ENCODE results near the gene DBT.
"Not testable (repeated sequence)": the region's sequence is repeated elsewhere in the genome, so short reads cannot be mapped to it uniquely, and the experiment has no call there.

The DBT gene

DNA sequence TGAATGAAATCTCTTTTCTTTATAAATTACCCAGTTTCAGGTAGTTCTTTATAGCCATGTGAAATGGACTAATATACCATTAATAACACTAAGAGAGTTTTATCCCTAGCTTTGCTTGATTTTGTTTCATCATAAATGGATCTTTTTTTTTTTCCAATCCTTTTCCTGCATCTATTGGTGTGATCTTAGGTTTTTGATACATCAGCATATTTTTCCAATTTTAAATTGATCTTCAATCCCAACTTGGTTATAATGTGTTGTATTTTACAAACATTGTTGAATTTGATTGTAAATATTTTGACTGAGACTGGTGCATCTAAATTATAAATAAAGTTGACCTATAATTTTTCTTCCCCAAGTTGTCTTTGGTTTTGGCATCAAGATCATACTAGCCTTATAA, 12.1 kb upstream of the DBT start:
- Histone ChIP-seq H3K36me3 (replicated peaks) (no peaks in the 10 kb centered on the region), H3K4me3 (ENCODE audit: low read depth, low read length) (no peak overlapping the region), H3K27ac (no peak overlapping the region), H3K27me3 (replicated peaks) (no peaks in the 10 kb centered on the region)
- in situ Hi-C loops (cut with HindIII; ENCODE audit: low pct_ligation_motif_present, low sequenced_read_pairs), result no loop called here
- no peak for DNase-seq
- TF ChIP-seq, protein P1, sequence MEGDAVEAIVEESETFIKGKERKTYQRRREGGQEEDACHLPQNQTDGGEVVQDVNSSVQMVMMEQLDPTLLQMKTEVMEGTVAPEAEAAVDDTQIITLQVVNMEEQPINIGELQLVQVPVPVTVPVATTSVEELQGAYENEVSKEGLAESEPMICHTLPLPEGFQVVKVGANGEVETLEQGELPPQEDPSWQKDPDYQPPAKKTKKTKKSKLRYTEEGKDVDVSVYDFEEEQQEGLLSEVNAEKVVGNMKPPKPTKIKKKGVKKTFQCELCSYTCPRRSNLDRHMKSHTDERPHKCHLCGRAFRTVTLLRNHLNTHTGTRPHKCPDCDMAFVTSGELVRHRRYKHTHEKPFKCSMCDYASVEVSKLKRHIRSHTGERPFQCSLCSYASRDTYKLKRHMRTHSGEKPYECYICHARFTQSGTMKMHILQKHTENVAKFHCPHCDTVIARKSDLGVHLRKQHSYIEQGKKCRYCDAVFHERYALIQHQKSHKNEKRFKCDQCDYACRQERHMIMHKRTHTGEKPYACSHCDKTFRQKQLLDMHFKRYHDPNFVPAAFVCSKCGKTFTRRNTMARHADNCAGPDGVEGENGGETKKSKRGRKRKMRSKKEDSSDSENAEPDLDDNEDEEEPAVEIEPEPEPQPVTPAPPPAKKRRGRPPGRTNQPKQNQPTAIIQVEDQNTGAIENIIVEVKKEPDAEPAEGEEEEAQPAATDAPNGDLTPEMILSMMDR (IDR thresholded peaks at IDR 0.05; ENCODE audit: low read depth, low read length, missing control alignments), result no peak

DNA sequence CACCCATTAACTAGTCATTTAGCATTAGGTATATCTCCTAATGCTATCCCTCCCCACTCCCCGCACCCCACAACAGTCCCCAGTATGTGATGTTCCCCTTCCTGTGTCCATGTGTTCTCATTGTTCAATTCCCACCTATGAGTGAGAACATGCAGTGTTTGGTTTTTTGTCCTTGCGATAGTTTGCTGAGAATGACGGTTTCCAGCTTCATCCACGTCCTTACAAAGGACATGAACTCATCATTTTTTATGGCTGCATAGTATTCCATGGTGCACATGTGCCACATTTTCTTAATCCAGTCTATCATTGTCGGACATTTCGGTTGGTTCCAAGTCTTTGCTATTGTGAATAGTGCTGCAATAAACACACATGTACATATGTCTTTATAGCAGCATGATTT, 8.8 kb upstream of the DBT start:
- H3K4me3 ChIP-seq (ENCODE audit: low read depth, low read length); DNase-seq; in situ Hi-C loops (cut with HindIII; ENCODE audit: low pct_ligation_motif_present, low sequenced_read_pairs); H3K36me3 ChIP-seq (replicated peaks); H3K27ac ChIP-seq; H3K27me3 ChIP-seq (replicated peaks): not testable (repeated sequence)

DNA sequence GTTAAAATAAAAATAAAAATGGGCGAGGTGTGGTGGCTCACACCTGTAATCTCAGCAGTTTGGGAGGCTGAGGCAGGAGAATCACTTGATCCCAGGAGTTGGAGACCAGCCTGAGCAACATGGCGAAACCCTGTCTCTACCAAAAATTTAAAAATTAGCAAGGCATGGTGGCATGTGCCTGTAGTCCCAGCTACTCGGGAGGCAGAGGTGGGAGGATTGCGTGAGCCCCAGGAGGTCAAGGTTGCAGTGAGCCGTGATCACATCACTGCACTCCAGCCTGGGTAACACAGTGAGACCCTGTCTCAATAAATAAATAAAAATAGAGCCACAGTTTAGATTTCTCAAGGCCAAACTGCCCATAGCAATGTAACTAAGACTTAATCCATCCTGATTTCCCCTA, 6.6 kb upstream of the DBT start:
- in situ Hi-C loops (cut with HindIII; ENCODE audit: low pct_ligation_motif_present, low sequenced_read_pairs); DNase-seq; H3K27ac ChIP-seq; H3K36me3 ChIP-seq (replicated peaks); H3K27me3 ChIP-seq (replicated peaks); H3K4me3 ChIP-seq (ENCODE audit: low read depth, low read length): not testable (repeated sequence)

DNA sequence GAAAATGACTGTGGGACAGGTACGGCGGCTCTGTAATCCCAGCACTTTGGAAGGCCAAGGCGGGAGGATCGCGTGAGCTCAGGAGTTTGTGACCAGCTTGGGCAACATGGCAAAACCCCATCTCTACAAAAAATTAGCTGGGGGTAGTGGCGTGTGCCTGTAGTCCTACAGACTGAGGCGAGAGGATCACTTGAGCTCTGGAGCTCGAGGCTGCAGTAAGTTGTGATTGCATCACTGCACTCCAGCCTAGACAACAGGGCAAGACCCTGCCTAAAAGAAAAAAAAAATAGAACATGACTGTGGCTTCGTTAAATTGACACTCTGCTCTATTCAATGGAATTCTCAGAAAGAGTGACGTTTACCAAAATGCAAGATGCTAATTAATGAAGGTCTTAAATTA, 3.9 kb upstream of the DBT start:
- in situ Hi-C loops (cut with HindIII; ENCODE audit: low pct_ligation_motif_present, low sequenced_read_pairs), result no loop called here
- no peaks in the 10 kb centered on the region for H3K27me3 ChIP-seq (replicated peaks)
- no peak overlapping the region for H3K27ac ChIP-seq
- H3K36me3 ChIP-seq (replicated peaks), result no peaks in the 10 kb centered on the region
- H3K4me3 ChIP-seq (ENCODE audit: low read depth, low read length), result no peak overlapping the region
- TF ChIP-seq, protein P1 (IDR thresholded peaks at IDR 0.05; ENCODE audit: low read depth, low read length, missing control alignments), result no peak
- no peak for DNase-seq

DNA sequence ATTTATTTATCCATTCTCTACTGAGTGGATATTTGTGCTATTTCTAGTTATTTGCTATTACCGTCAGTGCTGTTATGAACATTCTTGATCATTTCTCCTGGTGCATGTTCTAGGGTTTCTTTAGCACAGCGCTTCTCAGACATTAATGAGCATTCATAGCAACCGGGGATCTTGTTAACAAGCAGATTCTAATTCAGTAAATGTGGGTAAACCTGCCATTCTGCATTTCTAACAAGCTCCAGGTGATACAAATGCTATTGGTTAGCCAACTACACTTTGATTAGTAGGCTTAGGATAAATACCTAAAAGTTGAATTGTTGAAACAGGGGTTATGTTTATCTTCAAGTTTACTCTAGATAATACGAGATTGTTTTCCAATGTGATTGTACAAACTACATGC, 3.3 kb upstream of the DBT start:
- Histone ChIP-seq H3K4me3 (ENCODE audit: low read depth, low read length) (no peak overlapping the region), H3K36me3 (replicated peaks) (no peaks in the 10 kb centered on the region), H3K27me3 (replicated peaks) (no peaks in the 10 kb centered on the region), H3K27ac (no peak overlapping the region)
- in situ Hi-C loops (cut with HindIII; ENCODE audit: low pct_ligation_motif_present, low sequenced_read_pairs), result no loop called here
- DNase-seq, result no peak
- TF ChIP-seq, protein P1 (IDR thresholded peaks at IDR 0.05; ENCODE audit: low read depth, low read length, missing control alignments), result no peak

DNA sequence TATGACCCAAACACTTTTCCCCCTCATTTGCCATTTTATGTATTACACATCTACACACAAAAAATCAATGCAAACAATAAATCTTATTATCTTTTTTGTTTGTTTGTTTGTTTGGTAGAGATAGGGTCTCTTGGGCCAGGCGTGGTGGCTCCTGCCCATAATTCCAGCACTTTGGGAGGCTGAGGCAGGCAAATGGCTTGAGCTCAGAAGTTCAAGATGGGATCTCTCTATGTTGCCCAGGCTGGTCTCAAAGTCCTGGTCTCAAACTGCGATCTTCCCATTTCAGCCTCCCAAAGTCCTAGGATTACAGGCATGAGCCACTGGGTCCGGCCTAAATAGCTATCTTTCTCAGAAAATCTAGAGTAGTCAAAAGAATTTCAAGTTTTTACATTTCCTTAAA, 1.2 kb upstream of the DBT start:
- no peak for DNase-seq
- Histone ChIP-seq H3K36me3 (replicated peaks) (no peaks in the 10 kb centered on the region), H3K27me3 (replicated peaks) (no peaks in the 10 kb centered on the region), H3K4me3 (ENCODE audit: low read depth, low read length) (no peak overlapping the region), H3K27ac (no peak overlapping the region)
- in situ Hi-C loops (cut with HindIII; ENCODE audit: low pct_ligation_motif_present, low sequenced_read_pairs), result no loop called here
- TF ChIP-seq, protein P1 (IDR thresholded peaks at IDR 0.05; ENCODE audit: low read depth, low read length, missing control alignments), result no peak

DNA sequence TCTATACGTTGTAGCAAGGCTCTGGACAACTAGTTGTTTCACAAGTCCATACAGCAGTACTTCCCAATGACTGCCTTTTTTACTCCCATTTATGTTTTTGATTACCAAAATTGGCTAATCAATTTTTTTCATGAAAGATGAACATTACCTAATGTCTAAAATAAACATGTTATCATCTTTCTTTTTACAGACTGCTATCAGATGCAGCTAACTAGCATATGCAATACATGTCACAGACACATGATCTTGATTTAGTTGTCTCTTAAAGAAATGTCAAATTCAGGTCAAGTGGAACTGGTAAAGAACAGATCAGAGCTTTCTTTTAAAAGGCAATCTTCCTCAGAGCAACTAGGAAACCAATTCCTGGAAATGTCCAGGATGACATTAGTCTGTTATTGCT, 630 bp upstream of the DBT start:
- TF ChIP-seq, protein P1 (IDR thresholded peaks at IDR 0.05; ENCODE audit: low read depth, low read length, missing control alignments), result no peak
- in situ Hi-C loops (cut with HindIII; ENCODE audit: low pct_ligation_motif_present, low sequenced_read_pairs), result no loop called here
- H3K36me3 ChIP-seq (replicated peaks), result no peaks in the 10 kb centered on the region
- peak overlapping the region; percentile 33 for H3K27ac ChIP-seq
- no peaks in the 10 kb centered on the region for H3K27me3 ChIP-seq (replicated peaks)
- DNase-seq, result no peak
- peak overlapping the region; percentile 92 for H3K4me3 ChIP-seq (ENCODE audit: low read depth, low read length)

All from brain microvascular endothelial cell (primary cell).